HEK293T (cell line): ENCODE measurements around the gene AP4S1.
"Not testable (repeated sequence)": the region's sequence is repeated elsewhere in the genome, so short reads cannot be mapped to it uniquely, and the experiment has no call there.

Experiments used
- CTCF ChIA-PET: fragments of 350-600 bp; formaldehyde crosslinking; extraction: SDS; loops from one replicate; lab custom pipeline; 2021; ENCODE audit warnings: antibody characterized with exemption, inconsistent platforms; lab: Yijun Ruan, JAX
- POLR2A ChIA-PET: fragments of 350-600 bp; formaldehyde crosslinking; extraction: SDS; loops from one replicate; lab custom pipeline; 2020; ENCODE audit warnings: antibody characterized with exemption, inconsistent platforms; lab: Yijun Ruan, JAX
- DNase-seq: peaks from one replicate; pipeline ENCODE4 v3.0.0; 2012; ENCODE audit warnings: mixed read lengths; ENCODE audit errors: extremely low spot score
- ARNT ChIP-seq: fragments of 450-650 bp; IDR thresholded peaks from 2 replicates; pipeline ENCODE4 v1.6.1; 2017; ENCODE audit warnings: mild to moderate bottlenecking
- BHLHE40 ChIP-seq: fragments of 450-650 bp; IDR thresholded peaks from 2 replicates; pipeline ENCODE4 v1.6.1; 2016; ENCODE audit warnings: mild to moderate bottlenecking, moderate library complexity, borderline replicate concordance
- CTBP1 ChIP-seq: fragments of 450-650 bp; IDR thresholded peaks from 2 replicates; pipeline ENCODE4 v1.6.1; 2016; ENCODE audit warnings: borderline replicate concordance
- ELF4 ChIP-seq: fragments of 450-650 bp; IDR thresholded peaks from 2 replicates; pipeline ENCODE4 v1.6.1; 2017; ENCODE audit warnings: antibody characterized with exemption
- FOXA1 ChIP-seq: fragments of 450-650 bp; IDR thresholded peaks from 2 replicates; pipeline ENCODE4 v1.6.1; 2016; ENCODE audit warnings: mild to moderate bottlenecking
- FOXK2 ChIP-seq: fragments of 450-650 bp; IDR thresholded peaks from 2 replicates; pipeline ENCODE4 v1.6.1; 2016; ENCODE audit warnings: mild to moderate bottlenecking
- FOXM1 ChIP-seq: fragments of 450-650 bp; IDR thresholded peaks from 2 replicates; pipeline ENCODE4 v1.6.1; 2017; ENCODE audit warnings: mild to moderate bottlenecking, borderline replicate concordance
- HDGF ChIP-seq: fragments of 450-650 bp; IDR thresholded peaks from 2 replicates; pipeline ENCODE4 v1.6.1; 2017; ENCODE audit warnings: antibody characterized with exemption, borderline replicate concordance
- L3MBTL2 ChIP-seq: fragments of 450-650 bp; conservative IDR thresholded peaks from 2 replicates; pipeline ENCODE4 v1.6.1; 2016; ENCODE audit warnings: mild to moderate bottlenecking
- LEF1 ChIP-seq: fragments of 450-650 bp; IDR thresholded peaks from 2 replicates; pipeline ENCODE4 v1.6.1; 2017; ENCODE audit warnings: mild to moderate bottlenecking, borderline replicate concordance
- NFRKB ChIP-seq: fragments of 450-650 bp; IDR thresholded peaks from 2 replicates; pipeline ENCODE4 v1.6.1; 2016; ENCODE audit warnings: mild to moderate bottlenecking, moderate library complexity
- PKNOX1 ChIP-seq: fragments of 450-650 bp; IDR thresholded peaks from 2 replicates; pipeline ENCODE4 v1.6.1; 2016
- SP1 ChIP-seq: fragments of 450-650 bp; IDR thresholded peaks from 2 replicates; pipeline ENCODE4 v1.6.1; 2017
- SUZ12 ChIP-seq: fragments of 450-650 bp; IDR thresholded peaks from 2 replicates; pipeline ENCODE4 v1.6.1; 2016; ENCODE audit warnings: mild to moderate bottlenecking
- TARDBP ChIP-seq: fragments of 450-650 bp; IDR thresholded peaks from 2 replicates; pipeline ENCODE4 v1.6.1; 2016
- ZNF384 ChIP-seq: fragments of 450-650 bp; IDR thresholded peaks from 2 replicates; pipeline ENCODE4 v1.6.1; 2016

Gene AP4S1

DNA sequence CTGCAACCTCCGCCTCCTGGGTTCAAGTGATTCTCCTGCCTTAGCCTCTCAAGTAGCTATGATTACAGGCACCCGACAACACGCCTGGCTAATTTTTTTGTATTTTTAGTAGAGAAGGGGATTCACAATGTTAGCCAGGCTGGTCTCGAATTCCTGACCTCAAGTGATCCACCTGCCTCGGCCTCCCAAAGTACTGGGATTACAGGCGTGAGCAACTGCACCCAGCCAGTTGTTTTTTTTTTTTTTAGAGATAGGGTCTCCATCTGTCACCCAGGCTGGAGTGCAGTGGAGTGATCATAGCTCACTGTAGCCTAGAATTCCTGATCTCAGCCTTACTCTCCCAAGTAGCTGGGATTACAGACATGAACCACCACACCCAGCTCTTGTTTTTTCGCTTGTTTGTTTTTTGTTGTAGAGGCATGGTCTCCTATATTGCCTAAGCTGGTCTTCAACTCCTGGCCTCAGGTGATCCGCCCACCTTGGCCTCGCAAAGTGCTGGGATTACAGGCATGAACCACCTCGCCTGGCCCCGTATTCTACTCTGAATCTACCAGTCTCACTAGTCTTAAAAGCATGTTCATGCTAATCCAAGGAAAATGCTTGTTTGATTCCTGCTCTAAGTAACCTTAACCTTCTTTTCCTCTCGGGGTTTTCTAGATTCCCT is 32.4 kb downstream of the AP4S1 start:
- ChIA-PET CTCF (interaction anchor here (0.6 to 1.5 kb wide), 2 partner anchors 76 to 151 kb away, joined by 3 read pairs; no protein-coding TSS in a partner anchor), POLR2A (interaction anchor here (1.7 kb wide), 1 partner anchor 32 kb away, joined by 9 read pairs; the partner anchor contains the start of genes AP4S1 and STRN3)
- TF ChIP-seq SUZ12 (no peak), FOXA1 (no peak), BHLHE40 (no peak), TARDBP (no peak), FOXM1 (no peak), ARNT (no peak), CTBP1 (no peak)
- no peak for DNase-seq

DNA sequence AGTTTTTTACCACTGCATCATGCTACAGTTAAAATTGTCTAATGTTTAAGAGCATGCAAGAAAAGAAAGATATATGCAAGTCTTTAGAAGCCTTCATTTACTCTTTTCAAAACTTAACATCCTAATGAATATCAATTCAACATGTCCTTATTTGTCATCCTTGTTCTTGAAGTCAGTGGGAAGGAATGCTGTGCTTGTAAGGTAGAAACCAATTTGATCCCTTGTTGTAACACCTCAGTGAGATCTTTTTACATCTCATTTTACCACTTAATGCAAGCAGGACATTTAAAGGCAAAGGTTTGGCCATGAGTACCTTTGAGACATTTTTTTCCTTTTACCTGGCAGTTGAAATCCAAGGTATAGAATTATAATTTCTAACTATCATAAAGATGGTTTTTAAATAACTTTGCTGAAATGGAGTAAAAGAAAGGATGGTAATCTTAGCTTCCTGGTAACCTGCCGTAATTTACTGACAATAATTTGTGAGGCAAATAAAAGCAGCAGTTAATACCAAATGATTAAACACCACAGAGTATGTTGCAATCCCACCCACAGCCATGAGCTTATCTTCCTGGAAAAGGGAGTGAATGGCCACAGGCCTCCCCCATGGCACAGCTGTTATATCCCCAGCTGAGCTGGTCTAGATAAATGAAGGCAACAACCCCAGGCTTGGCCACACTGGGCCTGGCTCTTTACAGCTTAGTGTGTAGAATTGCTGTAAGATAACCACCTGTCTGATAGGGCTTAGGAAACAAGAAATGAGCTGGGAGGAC is 33.9 kb downstream of the AP4S1 start:
- peak; percentile 12 for DNase-seq
- CTCF ChIA-PET = no interaction called here
- no peak for TF ChIP-seq NFRKB
- POLR2A ChIA-PET = interaction anchor here (1.8 kb wide), 1 partner anchor 33 kb away, joined by 7 read pairs; the partner anchor contains the start of genes AP4S1 and STRN3

DNA sequence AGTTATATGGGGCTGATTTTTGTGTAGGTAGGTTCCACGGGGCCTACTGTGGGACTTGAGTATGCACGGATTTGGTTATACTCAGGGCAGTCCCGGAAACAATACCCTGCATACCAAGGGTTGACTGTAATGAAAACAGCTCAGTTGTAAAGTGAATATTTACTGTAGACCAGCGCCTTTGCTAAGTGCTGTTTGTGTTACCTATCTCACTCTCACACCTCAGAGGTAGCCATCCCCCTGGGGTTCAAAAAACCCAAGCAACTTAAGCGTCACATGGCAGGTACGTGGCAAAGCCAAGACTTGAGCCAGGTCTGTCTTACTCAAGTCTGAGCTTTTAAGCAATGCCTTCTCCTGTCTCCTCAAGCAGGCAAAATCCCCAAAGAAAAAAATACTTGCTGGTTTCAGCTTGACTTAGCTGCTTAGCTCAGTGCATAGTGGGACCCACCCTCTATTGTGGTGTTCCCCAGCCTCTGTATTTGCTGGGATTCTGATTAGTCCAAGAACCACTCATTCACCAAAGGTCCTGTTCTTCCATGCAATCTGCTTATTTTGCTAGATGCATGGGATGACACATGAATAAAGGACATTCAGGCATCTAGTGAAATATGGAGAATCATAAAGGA is 34.9 kb downstream of the AP4S1 start:
- TF ChIP-seq ARNT (no peak), SUZ12 (no peak), PKNOX1 (no peak), CTBP1 (no peak), L3MBTL2 (no peak), ZNF384 (no peak), LEF1 (no peak), FOXK2 (no peak), SP1 (no peak), FOXA1 (no peak), FOXM1 (no peak), HDGF (no peak), ELF4 (no peak), BHLHE40 (no peak), TARDBP (no peak), NFRKB (no peak)
- ChIA-PET CTCF (interaction anchor here (0.6 kb wide), 1 partner anchor 34 kb away, joined by 3 read pairs; no protein-coding TSS in a partner anchor), POLR2A (interaction anchor here (1.8 kb wide), 1 partner anchor 34 kb away, joined by 7 read pairs; the partner anchor contains the start of genes AP4S1 and STRN3)
- DNase-seq = no peak

DNA sequence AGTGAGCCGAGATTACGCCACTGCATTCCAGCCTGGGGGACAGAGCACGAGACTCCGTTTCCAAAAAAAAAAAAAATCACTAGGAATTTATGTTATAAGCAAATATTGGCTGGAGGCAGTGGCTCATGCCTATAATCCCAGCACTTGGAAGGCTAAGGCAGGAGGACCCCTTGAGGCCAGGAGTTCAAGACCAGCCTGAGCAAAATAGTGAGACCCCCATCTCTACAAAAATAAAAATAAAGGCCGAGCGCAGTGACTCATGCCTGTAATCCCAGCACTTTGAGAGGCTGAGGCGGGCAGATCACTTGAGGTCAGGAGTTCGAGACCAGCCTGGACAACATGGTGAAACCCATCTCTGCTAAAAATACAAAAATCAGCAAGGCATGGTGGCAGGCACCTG is 37.5 kb downstream of the AP4S1 start:
- CTCF ChIA-PET, POLR2A ChIA-PET, DNase-seq: not testable (repeated sequence)

GRCh38 chr14:31068235-31068634 is 42.8 kb downstream of the AP4S1 start:
- ChIA-PET POLR2A (no interaction called here), CTCF (no interaction called here)
- no peak for TF ChIP-seq ARNT
- TF ChIP-seq SUZ12 = no peak
- TF ChIP-seq CTBP1 = no peak
- no peak for TF ChIP-seq FOXM1
- no peak for TF ChIP-seq FOXK2
- TF ChIP-seq TARDBP = no peak
- no peak for TF ChIP-seq SP1
- TF ChIP-seq BHLHE40 = no peak
- no peak for TF ChIP-seq NFRKB
- TF ChIP-seq ELF4 = no peak
- no peak for TF ChIP-seq L3MBTL2
- no peak for TF ChIP-seq FOXA1
- TF ChIP-seq HDGF = no peak
- no peak for TF ChIP-seq PKNOX1
- TF ChIP-seq LEF1 = no peak
- TF ChIP-seq ZNF384 = no peak
- DNase-seq = no peak

GRCh38 chr14:31069343-31069742 is 43.9 kb downstream of the AP4S1 start:
- CTCF ChIA-PET = no interaction called here
- POLR2A ChIA-PET = no interaction called here
- DNase-seq = no peak
- TF ChIP-seq NFRKB = no peak
- no peak for TF ChIP-seq BHLHE40
- TF ChIP-seq FOXA1 = no peak
- TF ChIP-seq SP1 = no peak
- TF ChIP-seq PKNOX1 = no peak
- TF ChIP-seq ARNT = no peak
- TF ChIP-seq CTBP1 = no peak
- TF ChIP-seq FOXK2 = no peak
- TF ChIP-seq FOXM1 = no peak
- TF ChIP-seq LEF1 = no peak
- TF ChIP-seq ELF4 = no peak
- no peak for TF ChIP-seq ZNF384
- TF ChIP-seq HDGF = no peak
- no peak for TF ChIP-seq TARDBP
- no peak for TF ChIP-seq SUZ12
